ENCODE data around the gene UNC93B1.

The UNC93B1 gene

GRCh38 chr11:68019486-68019885 is 15.6 kb upstream of the UNC93B1 start:
- no peak for TF ChIP-seq EZH2phosphoT487 (IDR thresholded peaks at IDR 0.05; ENCODE audit: borderline replicate concordance)
- no peak for TF ChIP-seq CTCF (conservative IDR thresholded peaks at IDR 0.05; ENCODE audit: low read length)
- H3K36me3 ChIP-seq (ENCODE audit: insufficient read depth, low read length), result no peaks in the 10 kb centered on the region
- peaks cover 3% of the 10 kb centered on the region; the same call in 1 of the 2 replicates for H3F3A ChIP-seq (ENCODE audit: low read depth)
- H3K4me3 ChIP-seq (ENCODE audit: low read length, poor library complexity, severe bottlenecking), result no peak overlapping the region
- no peak overlapping the region for H2AFZ ChIP-seq (ENCODE audit: low read length)
- no peak overlapping the region for H3K9ac ChIP-seq (ENCODE audit: low read depth, low read length, poor library complexity, severe bottlenecking)
- no peaks in the 10 kb centered on the region for H3K27me3 ChIP-seq (ENCODE audit: insufficient read depth, low read length, poor library complexity, severe bottlenecking)
- no peak overlapping the region for H3K4me2 ChIP-seq (ENCODE audit: low read depth, low read length, poor library complexity, severe bottlenecking)
- no peaks in the 10 kb centered on the region for H3K9me2 ChIP-seq (replicated peaks; ENCODE audit: low read depth, low read length)
- no peaks in the 10 kb centered on the region for H4K20me1 ChIP-seq (ENCODE audit: insufficient read depth, low read length, poor library complexity, severe bottlenecking)
- H3K4me1 ChIP-seq (ENCODE audit: insufficient read depth, low read length, poor library complexity, severe bottlenecking), result peaks cover 2% of the 10 kb centered on the region
- no peaks in the 10 kb centered on the region for H3K79me2 ChIP-seq (ENCODE audit: insufficient read depth, low read length)
- H3K9me3 ChIP-seq (ENCODE audit: insufficient read depth, low read depth, low read length), result no peaks in the 10 kb centered on the region

DNA sequence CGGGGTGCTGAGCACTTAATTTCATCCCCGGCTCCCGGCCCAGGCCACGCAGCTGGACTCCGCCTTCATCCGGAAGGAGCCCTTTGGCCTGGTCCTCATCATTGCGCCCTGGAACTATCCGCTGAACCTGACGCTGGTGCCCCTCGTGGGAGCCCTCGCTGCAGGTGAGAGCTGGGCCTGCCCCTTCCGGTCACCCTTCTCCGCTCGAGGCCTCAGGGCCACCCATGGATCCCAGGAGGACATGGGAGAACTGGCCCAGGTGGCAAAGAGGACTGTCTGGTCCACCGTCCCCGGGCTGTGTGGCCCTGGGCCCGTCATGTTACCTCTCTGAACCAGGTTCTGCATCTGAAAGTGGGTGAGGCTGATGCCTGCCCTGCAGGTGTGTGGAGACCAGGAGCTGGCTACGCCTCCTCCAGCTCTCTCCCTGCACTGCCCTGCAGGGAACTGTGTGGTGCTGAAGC is 14.9 kb upstream of the UNC93B1 start:
- H3K4me1 ChIP-seq (ENCODE audit: insufficient read depth, low read length, poor library complexity, severe bottlenecking), result peaks cover 5% of the 10 kb centered on the region
- H3K4me3 ChIP-seq (ENCODE audit: low read length, poor library complexity, severe bottlenecking), result no peak overlapping the region
- no peaks in the 10 kb centered on the region for H3F3A ChIP-seq (ENCODE audit: low read depth)
- no peaks in the 10 kb centered on the region for H3K27me3 ChIP-seq (ENCODE audit: insufficient read depth, low read length, poor library complexity, severe bottlenecking)
- no peak overlapping the region for H3K9ac ChIP-seq (ENCODE audit: low read depth, low read length, poor library complexity, severe bottlenecking)
- H3K4me2 ChIP-seq (ENCODE audit: low read depth, low read length, poor library complexity, severe bottlenecking), result no peak overlapping the region
- H2AFZ ChIP-seq (ENCODE audit: low read length), result no peak overlapping the region
- H3K79me2 ChIP-seq (ENCODE audit: insufficient read depth, low read length), result no peaks in the 10 kb centered on the region
- H3K9me2 ChIP-seq (replicated peaks; ENCODE audit: low read depth, low read length), result no peaks in the 10 kb centered on the region
- TF ChIP-seq CTCF (conservative IDR thresholded peaks at IDR 0.05; ENCODE audit: low read length) (no peak), EZH2phosphoT487 (IDR thresholded peaks at IDR 0.05; ENCODE audit: borderline replicate concordance) (no peak)
- H3K36me3 ChIP-seq (ENCODE audit: insufficient read depth, low read length), result no peaks in the 10 kb centered on the region
- no peaks in the 10 kb centered on the region for H3K9me3 ChIP-seq (ENCODE audit: insufficient read depth, low read depth, low read length)
- no peaks in the 10 kb centered on the region for H4K20me1 ChIP-seq (ENCODE audit: insufficient read depth, low read length, poor library complexity, severe bottlenecking)

DNA sequence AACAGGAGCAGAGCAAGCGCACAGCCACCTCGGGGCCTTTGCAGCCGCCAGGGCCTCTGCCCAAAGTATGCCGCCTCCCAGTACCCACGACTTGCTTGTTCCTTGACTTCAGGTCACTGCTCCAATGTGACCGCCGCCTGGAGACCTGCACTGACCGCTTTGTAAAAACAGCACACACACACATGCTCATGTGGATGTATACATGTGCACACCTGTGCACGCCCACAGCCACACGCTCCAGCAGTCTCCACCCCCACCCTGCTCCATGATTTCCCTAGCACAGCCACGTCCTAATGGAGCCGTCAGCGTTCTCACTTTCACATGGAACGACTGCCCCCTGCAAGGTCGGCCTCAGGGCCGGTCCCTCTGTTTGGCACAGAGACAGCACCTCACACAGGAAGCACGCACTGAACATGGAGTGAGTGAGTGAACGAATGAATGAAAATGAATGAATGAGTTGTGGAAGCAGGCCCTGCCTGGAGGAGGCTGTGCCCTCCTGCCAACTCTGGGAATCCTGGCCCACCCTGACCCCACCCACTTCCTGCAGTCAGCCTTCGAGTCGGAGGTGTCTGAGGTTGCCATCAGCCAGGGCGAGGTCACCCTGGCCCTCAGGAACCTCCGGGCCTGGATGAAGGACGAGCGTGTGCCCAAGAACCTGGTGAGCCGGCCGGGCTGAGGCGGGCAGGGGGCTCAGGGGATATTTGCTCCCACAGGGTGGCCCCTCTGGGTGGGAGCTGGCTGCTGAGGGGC is 14.3 kb upstream of the UNC93B1 start:
- Histone ChIP-seq H3K4me3 (ENCODE audit: low read length, poor library complexity, severe bottlenecking) (no peak overlapping the region), H3K27me3 (ENCODE audit: insufficient read depth, low read length, poor library complexity, severe bottlenecking) (no peaks in the 10 kb centered on the region), H3K79me2 (ENCODE audit: insufficient read depth, low read length) (no peaks in the 10 kb centered on the region), H3K4me2 (ENCODE audit: low read depth, low read length, poor library complexity, severe bottlenecking) (no peak overlapping the region), H3K4me1 (ENCODE audit: insufficient read depth, low read length, poor library complexity, severe bottlenecking) (peaks cover 5% of the 10 kb centered on the region), H3K9me3 (ENCODE audit: insufficient read depth, low read depth, low read length) (no peaks in the 10 kb centered on the region), H2AFZ (ENCODE audit: low read length) (no peak overlapping the region), H3K36me3 (ENCODE audit: insufficient read depth, low read length) (no peaks in the 10 kb centered on the region), H4K20me1 (ENCODE audit: insufficient read depth, low read length, poor library complexity, severe bottlenecking) (no peaks in the 10 kb centered on the region), H3F3A (ENCODE audit: low read depth) (no peaks in the 10 kb centered on the region), H3K9me2 (replicated peaks; ENCODE audit: low read depth, low read length) (no peaks in the 10 kb centered on the region), H3K9ac (ENCODE audit: low read depth, low read length, poor library complexity, severe bottlenecking) (no peak overlapping the region)
- no peak for TF ChIP-seq CTCF (conservative IDR thresholded peaks at IDR 0.05; ENCODE audit: low read length)
- no peak for TF ChIP-seq EZH2phosphoT487 (IDR thresholded peaks at IDR 0.05; ENCODE audit: borderline replicate concordance)

Data from Loucy (cell line).